Measurements from ENCODE around the gene ADAMTSL2.

Gene ADAMTSL2

DNA sequence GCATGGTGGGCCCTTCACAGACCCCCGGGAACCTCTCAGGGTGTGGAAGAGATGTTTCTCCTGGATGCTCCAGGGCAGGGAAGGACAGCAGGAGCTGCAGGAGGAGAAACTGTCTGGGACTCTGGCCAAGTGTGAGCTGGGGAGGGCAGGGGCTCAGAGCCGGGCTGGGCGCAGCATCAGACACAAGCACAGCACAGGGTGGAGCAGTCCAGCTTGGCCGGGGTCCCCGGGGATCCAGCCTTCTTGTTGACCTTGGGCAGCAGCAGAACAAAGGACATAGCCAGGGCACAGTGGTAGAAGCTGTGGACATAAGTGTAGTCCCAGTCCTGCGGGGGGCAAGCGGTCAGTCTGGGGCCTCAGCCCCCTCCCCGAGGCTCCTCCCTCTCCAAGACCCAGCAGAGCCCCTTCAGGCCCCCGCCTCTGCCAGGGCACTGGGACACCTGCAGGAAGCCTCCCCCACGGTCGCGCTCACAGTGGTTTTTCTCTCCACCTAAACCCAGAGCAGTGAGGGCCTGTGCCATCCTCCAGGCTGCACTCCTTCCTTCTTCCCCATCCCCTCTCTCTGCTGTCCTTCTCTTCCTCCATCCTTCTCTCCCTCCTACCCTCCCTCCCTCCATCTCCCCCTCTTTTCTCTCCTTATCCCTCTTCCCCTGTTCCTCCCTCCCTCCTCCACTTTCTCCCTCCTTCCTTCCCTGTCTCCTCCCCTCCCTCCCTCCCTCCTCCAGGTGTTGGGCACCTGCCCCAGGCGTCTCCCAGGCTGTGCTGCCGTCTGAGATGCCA is 19.9 kb upstream of the ADAMTSL2 start:
- H3K4me3 ChIP-seq (ENCODE audit: low read depth, low read length), result no peak overlapping the region
- H3K4me1 ChIP-seq (ENCODE audit: control insufficient read depth, insufficient read depth, low read length), result peaks cover 3% of the 10 kb centered on the region; the same call in 1 of the 2 replicates
- no peak overlapping the region for H3K27ac ChIP-seq (ENCODE audit: low read depth, low read length)
- H3K9me3 ChIP-seq (ENCODE audit: control insufficient read depth, insufficient read depth, low read length), result no peaks in the 10 kb centered on the region
- H3K36me3 ChIP-seq (ENCODE audit: control insufficient read depth, insufficient read depth, low read length), result no peaks in the 10 kb centered on the region
- H3K9ac ChIP-seq (ENCODE audit: low read depth, low read length), result no peak overlapping the region
- no peaks in the 10 kb centered on the region for H3K27me3 ChIP-seq (ENCODE audit: control insufficient read depth, insufficient read depth, low read length)

DNA sequence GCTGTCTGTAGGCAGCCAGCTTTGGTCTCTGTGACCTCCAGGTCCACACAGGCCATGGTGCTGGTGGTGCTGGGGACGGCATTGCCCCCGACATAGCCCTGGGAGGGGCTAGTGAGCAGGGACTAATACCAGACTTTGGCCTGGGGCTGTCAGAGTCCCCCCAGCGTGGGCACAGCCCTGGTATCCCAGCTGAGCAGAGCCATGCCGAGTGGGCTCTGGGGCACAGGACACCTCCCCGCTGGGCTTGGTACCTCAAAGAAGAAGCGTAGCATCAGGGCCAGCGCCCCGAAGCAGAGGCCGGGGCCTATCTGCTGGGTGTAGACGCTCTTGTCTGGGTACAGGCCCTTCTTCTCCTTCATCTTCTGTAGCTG is 19.3 kb upstream of the ADAMTSL2 start:
- Histone ChIP-seq H3K4me3 (ENCODE audit: low read depth, low read length) (no peak overlapping the region), H3K36me3 (ENCODE audit: control insufficient read depth, insufficient read depth, low read length) (no peaks in the 10 kb centered on the region), H3K9me3 (ENCODE audit: control insufficient read depth, insufficient read depth, low read length) (no peaks in the 10 kb centered on the region), H3K27me3 (ENCODE audit: control insufficient read depth, insufficient read depth, low read length) (no peaks in the 10 kb centered on the region), H3K9ac (ENCODE audit: low read depth, low read length) (no peak overlapping the region), H3K27ac (ENCODE audit: low read depth, low read length) (no peak overlapping the region), H3K4me1 (ENCODE audit: control insufficient read depth, insufficient read depth, low read length) (no peaks in the 10 kb centered on the region)

DNA sequence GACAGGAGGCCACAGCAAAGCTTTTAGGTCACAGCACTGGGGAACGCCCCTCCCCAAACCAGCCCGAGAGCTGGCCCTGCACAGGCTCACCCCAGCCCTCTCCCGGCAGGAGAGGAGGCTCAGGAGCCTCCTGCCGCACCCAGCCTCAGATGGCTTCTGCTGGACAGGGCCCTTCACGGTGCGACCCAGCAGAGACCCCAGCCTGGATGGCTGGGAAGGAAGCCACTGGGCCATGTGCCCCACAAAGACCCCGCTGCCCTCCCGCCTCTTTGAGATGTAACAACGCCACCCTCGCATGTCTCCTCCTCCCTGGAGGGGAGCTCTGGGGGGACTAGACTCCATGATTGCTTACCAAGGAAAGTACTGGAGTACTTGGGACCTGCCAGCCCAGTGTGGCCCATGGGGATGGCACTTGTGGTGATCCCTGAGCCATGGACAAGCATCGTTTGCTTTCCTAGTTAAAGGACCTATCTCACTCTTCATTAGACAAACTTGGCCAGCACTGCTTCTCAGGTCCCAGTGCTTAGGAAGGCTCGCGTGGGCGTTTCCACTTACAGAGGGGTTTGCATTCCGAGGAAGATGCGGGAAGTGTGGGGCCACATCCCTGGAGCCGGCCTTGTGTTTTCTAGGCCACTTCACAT is 18.8 kb upstream of the ADAMTSL2 start:
- Histone ChIP-seq H3K4me3 (ENCODE audit: low read depth, low read length) (no peak overlapping the region), H3K9me3 (ENCODE audit: control insufficient read depth, insufficient read depth, low read length) (no peaks in the 10 kb centered on the region), H3K36me3 (ENCODE audit: control insufficient read depth, insufficient read depth, low read length) (no peaks in the 10 kb centered on the region), H3K9ac (ENCODE audit: low read depth, low read length) (no peak overlapping the region), H3K27ac (ENCODE audit: low read depth, low read length) (no peak overlapping the region), H3K4me1 (ENCODE audit: control insufficient read depth, insufficient read depth, low read length) (no peaks in the 10 kb centered on the region), H3K27me3 (ENCODE audit: control insufficient read depth, insufficient read depth, low read length) (no peaks in the 10 kb centered on the region)

DNA sequence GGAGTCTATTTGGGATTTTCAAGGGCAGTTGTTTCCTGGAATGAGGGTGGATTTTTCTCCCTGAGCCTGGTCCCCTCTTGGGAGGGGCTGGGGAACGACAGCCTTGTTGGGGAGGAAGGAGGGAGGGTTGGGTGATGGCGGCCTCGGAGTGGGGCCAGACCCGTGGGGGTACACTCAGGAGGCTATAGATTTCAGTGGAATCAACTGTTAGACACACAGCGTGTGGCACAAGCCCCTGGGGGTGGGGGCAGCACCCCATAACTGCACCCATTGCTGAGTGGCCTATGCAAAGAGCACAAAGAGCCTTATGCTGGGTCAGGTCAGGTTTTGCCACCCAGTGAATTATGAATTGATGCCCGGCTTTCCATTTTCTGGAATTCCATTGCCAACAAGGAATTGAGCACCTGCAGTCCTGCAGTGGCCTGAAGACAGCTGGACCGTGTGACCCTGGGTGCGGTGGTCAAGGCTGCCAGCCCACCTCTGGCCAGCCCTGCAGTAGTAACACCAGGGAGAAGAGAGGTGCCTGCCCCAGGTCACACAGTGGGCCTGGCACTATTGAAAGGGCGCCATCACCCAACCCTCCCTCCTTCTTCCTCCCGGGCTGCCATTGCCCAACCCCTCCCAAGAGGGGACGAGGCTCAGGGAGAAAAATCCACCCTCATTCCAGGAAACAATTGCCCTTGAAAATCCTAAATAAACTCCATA is 18.1 kb upstream of the ADAMTSL2 start:
- no peak overlapping the region for H3K9ac ChIP-seq (ENCODE audit: low read depth, low read length)
- no peak overlapping the region for H3K27ac ChIP-seq (ENCODE audit: low read depth, low read length)
- H3K9me3 ChIP-seq (ENCODE audit: control insufficient read depth, insufficient read depth, low read length), result no peaks in the 10 kb centered on the region
- no peak overlapping the region for H3K4me3 ChIP-seq (ENCODE audit: low read depth, low read length)
- H3K27me3 ChIP-seq (ENCODE audit: control insufficient read depth, insufficient read depth, low read length), result no peaks in the 10 kb centered on the region
- H3K4me1 ChIP-seq (ENCODE audit: control insufficient read depth, insufficient read depth, low read length), result no peaks in the 10 kb centered on the region
- H3K36me3 ChIP-seq (ENCODE audit: control insufficient read depth, insufficient read depth, low read length), result no peaks in the 10 kb centered on the region

DNA sequence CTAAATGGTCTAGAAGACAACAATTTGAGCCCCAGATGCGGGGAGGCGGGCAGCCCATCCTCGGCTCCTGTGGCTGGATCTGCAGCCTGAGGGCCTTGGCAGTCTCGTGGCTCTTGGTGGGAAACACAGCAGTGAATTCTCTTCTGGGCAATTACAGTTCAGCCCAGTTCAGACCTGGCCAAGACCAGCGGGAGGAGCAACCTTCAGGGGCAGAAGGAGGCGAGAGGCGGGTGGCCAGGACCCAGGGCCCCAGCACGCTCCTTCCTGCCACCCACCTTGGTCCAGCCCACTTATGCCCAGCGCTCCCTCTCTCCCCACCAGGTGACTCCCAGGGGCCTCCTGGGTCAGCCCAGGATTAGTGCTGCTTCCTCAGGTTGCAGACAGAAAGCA is 17.5 kb upstream of the ADAMTSL2 start:
- no peaks in the 10 kb centered on the region for H3K27me3 ChIP-seq (ENCODE audit: control insufficient read depth, insufficient read depth, low read length)
- H3K9ac ChIP-seq (ENCODE audit: low read depth, low read length), result no peak overlapping the region
- H3K4me1 ChIP-seq (ENCODE audit: control insufficient read depth, insufficient read depth, low read length), result no peaks in the 10 kb centered on the region
- H3K9me3 ChIP-seq (ENCODE audit: control insufficient read depth, insufficient read depth, low read length), result no peaks in the 10 kb centered on the region
- H3K4me3 ChIP-seq (ENCODE audit: low read depth, low read length), result no peak overlapping the region
- H3K36me3 ChIP-seq (ENCODE audit: control insufficient read depth, insufficient read depth, low read length), result no peaks in the 10 kb centered on the region
- no peak overlapping the region for H3K27ac ChIP-seq (ENCODE audit: low read depth, low read length)

DNA sequence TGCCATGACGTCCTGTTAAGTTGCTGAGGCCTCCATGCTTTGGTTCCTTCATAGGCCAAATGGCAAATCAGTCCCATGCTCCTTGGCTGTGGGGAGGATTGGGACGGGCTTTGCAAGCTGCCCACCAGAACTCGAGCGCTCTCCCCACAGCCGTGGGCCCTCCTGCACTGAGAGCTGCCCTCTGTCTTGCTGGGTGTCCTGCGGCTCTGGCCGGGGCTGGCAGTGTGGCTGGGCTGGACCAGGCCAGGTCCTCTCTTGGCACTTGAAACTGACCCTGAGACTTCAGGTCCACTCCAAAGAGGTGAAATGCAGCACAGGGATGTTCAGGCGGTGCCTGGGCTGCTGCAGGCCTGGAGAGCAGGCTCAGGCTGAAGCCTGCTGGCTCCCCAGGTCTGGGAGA is 16.8 kb upstream of the ADAMTSL2 start:
- no peak overlapping the region for H3K9ac ChIP-seq (ENCODE audit: low read depth, low read length)
- no peaks in the 10 kb centered on the region for H3K4me1 ChIP-seq (ENCODE audit: control insufficient read depth, insufficient read depth, low read length)
- no peaks in the 10 kb centered on the region for H3K36me3 ChIP-seq (ENCODE audit: control insufficient read depth, insufficient read depth, low read length)
- no peak overlapping the region for H3K27ac ChIP-seq (ENCODE audit: low read depth, low read length)
- no peaks in the 10 kb centered on the region for H3K9me3 ChIP-seq (ENCODE audit: control insufficient read depth, insufficient read depth, low read length)
- H3K27me3 ChIP-seq (ENCODE audit: control insufficient read depth, insufficient read depth, low read length), result no peaks in the 10 kb centered on the region
- H3K4me3 ChIP-seq (ENCODE audit: low read depth, low read length), result no peak overlapping the region

DNA sequence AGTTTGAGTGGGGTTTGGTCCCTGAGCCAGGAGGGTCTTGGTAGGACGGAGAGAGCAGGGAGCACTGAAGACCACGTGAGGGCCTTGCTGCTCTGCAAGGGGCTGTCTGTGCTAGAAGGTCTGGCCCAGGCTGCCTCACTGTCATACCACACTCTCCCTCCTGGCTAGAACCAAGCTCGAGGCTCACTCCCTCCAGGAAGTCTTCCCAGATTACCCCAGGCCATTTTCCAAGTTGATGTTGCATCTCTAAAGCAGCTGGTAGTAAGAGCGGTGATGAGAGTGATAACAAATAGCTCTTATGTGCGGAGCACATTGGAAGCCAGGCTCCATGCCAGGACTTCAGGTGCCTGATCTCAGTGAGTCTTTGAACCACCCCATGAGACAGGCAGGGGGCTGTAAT is 16.3 kb upstream of the ADAMTSL2 start:
- no peaks in the 10 kb centered on the region for H3K4me1 ChIP-seq (ENCODE audit: control insufficient read depth, insufficient read depth, low read length)
- no peak overlapping the region for H3K27ac ChIP-seq (ENCODE audit: low read depth, low read length)
- H3K4me3 ChIP-seq (ENCODE audit: low read depth, low read length), result no peak overlapping the region
- no peak overlapping the region for H3K9ac ChIP-seq (ENCODE audit: low read depth, low read length)
- no peaks in the 10 kb centered on the region for H3K9me3 ChIP-seq (ENCODE audit: control insufficient read depth, insufficient read depth, low read length)
- no peaks in the 10 kb centered on the region for H3K36me3 ChIP-seq (ENCODE audit: control insufficient read depth, insufficient read depth, low read length)
- no peaks in the 10 kb centered on the region for H3K27me3 ChIP-seq (ENCODE audit: control insufficient read depth, insufficient read depth, low read length)

DNA sequence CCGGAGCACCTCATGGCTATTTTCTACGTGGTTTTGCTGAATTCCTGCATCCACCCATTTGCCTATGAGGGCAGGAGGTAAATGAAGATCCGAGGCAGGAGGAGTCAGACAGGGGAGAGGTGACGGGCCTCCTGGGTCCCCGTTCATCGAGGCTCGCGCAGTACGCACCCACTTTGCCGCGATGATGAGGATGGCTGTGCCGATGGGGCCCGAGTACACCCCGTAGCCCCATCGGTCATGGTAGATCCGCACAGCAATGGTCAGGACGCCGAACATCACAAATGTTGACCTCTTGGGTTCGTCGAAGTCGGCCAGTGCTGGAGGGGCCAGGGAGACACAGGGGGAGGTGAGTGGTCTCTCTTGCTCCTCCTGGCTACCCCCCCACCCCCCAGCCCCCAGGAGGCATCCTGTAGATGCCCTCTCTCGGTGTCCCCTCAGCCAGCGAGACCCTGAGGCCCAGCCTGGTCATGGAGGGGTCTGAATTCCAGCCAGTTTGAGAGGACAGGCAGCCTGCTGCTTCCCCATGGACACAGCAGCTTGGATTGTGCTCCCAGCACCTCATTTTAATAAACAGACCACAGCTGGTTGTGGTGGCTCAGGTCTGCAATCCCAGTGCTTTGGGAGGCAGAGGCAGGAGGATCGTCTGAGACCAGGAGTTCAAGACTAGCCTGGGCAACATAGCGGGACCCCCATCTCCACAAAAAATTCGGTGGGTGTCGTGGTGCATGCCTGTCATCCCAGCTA is 15.6 kb upstream of the ADAMTSL2 start:
- no peaks in the 10 kb centered on the region for H3K9me3 ChIP-seq (ENCODE audit: control insufficient read depth, insufficient read depth, low read length)
- H3K27me3 ChIP-seq (ENCODE audit: control insufficient read depth, insufficient read depth, low read length), result no peaks in the 10 kb centered on the region
- no peak overlapping the region for H3K27ac ChIP-seq (ENCODE audit: low read depth, low read length)
- no peak overlapping the region for H3K4me3 ChIP-seq (ENCODE audit: low read depth, low read length)
- no peaks in the 10 kb centered on the region for H3K4me1 ChIP-seq (ENCODE audit: control insufficient read depth, insufficient read depth, low read length)
- H3K36me3 ChIP-seq (ENCODE audit: control insufficient read depth, insufficient read depth, low read length), result no peaks in the 10 kb centered on the region
- no peak overlapping the region for H3K9ac ChIP-seq (ENCODE audit: low read depth, low read length)

DNA sequence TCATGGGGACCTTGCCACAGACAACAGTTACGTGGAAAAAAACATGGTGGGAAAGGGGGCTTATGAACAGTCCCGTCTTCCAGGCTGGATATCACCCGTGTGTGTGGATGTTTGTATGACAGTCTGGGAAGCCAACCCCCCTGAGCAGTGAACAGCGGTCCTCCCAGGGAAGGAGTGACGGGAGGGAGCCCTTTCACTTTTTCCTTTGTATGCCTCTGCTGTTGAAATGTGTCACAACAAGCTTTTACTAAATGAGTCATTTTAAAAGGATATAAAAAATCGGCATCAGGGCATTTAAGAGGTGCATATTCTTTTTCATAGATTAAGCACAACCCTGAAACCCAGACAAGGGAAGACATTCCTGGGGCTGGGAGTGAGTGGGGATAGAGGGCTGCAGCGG is 14.8 kb upstream of the ADAMTSL2 start:
- Histone ChIP-seq H3K4me1 (ENCODE audit: control insufficient read depth, insufficient read depth, low read length) (no peaks in the 10 kb centered on the region), H3K36me3 (ENCODE audit: control insufficient read depth, insufficient read depth, low read length) (no peaks in the 10 kb centered on the region), H3K9ac (ENCODE audit: low read depth, low read length) (no peak overlapping the region), H3K27me3 (ENCODE audit: control insufficient read depth, insufficient read depth, low read length) (no peaks in the 10 kb centered on the region), H3K9me3 (ENCODE audit: control insufficient read depth, insufficient read depth, low read length) (no peaks in the 10 kb centered on the region), H3K27ac (ENCODE audit: low read depth, low read length) (no peak overlapping the region), H3K4me3 (ENCODE audit: low read depth, low read length) (no peak overlapping the region)

DNA sequence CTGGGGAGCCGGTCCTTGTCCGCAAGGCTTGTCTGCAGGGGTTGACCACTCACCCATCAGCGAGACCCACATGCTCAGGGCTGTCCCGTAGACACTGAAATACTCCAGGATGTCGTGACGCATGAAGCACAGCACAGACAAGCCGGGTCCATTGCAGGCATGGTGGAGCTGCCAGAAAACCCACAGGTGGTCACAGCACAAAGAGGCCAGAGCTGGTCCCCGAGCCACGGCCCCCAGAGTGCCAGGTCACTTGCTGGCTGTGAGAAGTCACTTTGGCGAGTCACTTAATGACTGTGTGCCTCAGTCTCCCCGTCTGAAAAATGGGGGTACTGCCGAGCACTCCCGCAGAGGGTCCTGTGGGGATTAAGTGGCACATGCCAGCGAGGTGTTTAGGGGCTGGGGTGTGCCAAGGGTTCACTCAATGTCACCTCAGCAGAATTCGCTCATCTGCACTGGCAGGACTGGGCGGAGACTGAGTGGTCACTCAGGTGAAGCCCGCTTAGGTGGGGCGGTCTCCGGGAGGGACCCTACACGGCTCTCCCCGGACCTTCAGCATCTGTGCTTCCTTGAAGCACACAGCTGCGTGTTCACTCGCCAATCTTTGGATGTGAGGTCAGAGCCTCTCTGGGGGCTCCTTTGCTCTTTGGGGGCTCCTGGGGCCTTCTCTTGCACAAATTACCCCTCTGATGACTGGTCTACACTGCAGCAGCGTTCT is 14.2 kb upstream of the ADAMTSL2 start:
- no peaks in the 10 kb centered on the region for H3K4me1 ChIP-seq (ENCODE audit: control insufficient read depth, insufficient read depth, low read length)
- H3K27me3 ChIP-seq (ENCODE audit: control insufficient read depth, insufficient read depth, low read length), result no peaks in the 10 kb centered on the region

More for the DNA sequence above, 14.2 kb upstream of the ADAMTSL2 start:
- H3K27ac ChIP-seq (ENCODE audit: low read depth, low read length), result no peak overlapping the region
- no peak overlapping the region for H3K4me3 ChIP-seq (ENCODE audit: low read depth, low read length)
- no peaks in the 10 kb centered on the region for H3K36me3 ChIP-seq (ENCODE audit: control insufficient read depth, insufficient read depth, low read length)
- no peak overlapping the region for H3K9ac ChIP-seq (ENCODE audit: low read depth, low read length)
- H3K9me3 ChIP-seq (ENCODE audit: control insufficient read depth, insufficient read depth, low read length), result no peaks in the 10 kb centered on the region

All from HUES48 (cell line).